ENCODE data around the gene IGFL3.
A peak's percentile ranks its signal among the peaks of the same experiment; 100 is the strongest.
"Not testable (repeated sequence)": the region's sequence is repeated elsewhere in the genome, so short reads cannot be mapped to it uniquely, and the experiment has no call there.

The IGFL3 gene

GRCh38 chr19:46124638-46125115, at the start of gene IGFL3:
IGFL3 (minus strand) TSS chr19:46124688; CDS start chr19:46124649, 39 bp downstream.
- no peak for DNase-seq

GRCh38 chr19:46173886-46174480, 49.5 kb upstream of the IGFL3 start:
- no peak for DNase-seq

GRCh38 chr19:46162731-46163130, 38.2 kb upstream of the IGFL3 start:
- no peak for DNase-seq

GRCh38 chr19:46161642-46162257, 37.3 kb upstream of the IGFL3 start:
- not testable (repeated sequence) for DNase-seq

- DNase-seq, result no peak
These were observed 35.8 kb upstream of the IGFL3 start for GRCh38 chr19:46160233-46160775.

- no peak for DNase-seq
These were observed 35.1 kb upstream of the IGFL3 start for GRCh38 chr19:46159418-46160232.

GRCh38 chr19:46155237-46155636, 30.7 kb upstream of the IGFL3 start:
- no peak for DNase-seq

- no peak for DNase-seq
These were observed 26.1 kb upstream of the IGFL3 start for GRCh38 chr19:46150606-46151005.

GRCh38 chr19:46147791-46148288, 23.4 kb upstream of the IGFL3 start, which contains the start of gene IGFL2:
IGFL2 (plus strand) TSS chr19:46148238; CDS start chr19:46148279, 41 bp downstream.
- no peak for DNase-seq

GRCh38 chr19:46147166-46147740, 22.8 kb upstream of the IGFL3 start:
- no peak for DNase-seq

GRCh38 chr19:46144756-46145155, 20.3 kb upstream of the IGFL3 start:
- DNase-seq, result no peak

GRCh38 chr19:46142294-46142693, 17.8 kb upstream of the IGFL3 start:
- no peak for DNase-seq

- DNase-seq, result no peak
These were observed 16.9 kb upstream of the IGFL3 start for GRCh38 chr19:46141421-46141820.

GRCh38 chr19:46137915-46138473, 13.5 kb upstream of the IGFL3 start:
- DNase-seq, result no peak

- DNase-seq, result no peak
These were observed 10.0 kb upstream of the IGFL3 start for GRCh38 chr19:46134527-46134926.

- DNase-seq, result no peak
These were observed 9.3 kb upstream of the IGFL3 start for GRCh38 chr19:46133777-46134241.

- DNase-seq, result peak; percentile 91
These were observed 8.7 kb upstream of the IGFL3 start for GRCh38 chr19:46133101-46133627.

GRCh38 chr19:46132508-46133100, 8.1 kb upstream of the IGFL3 start:
- no peak for DNase-seq

- DNase-seq, result no peak
These were observed 7.1 kb upstream of the IGFL3 start for GRCh38 chr19:46131485-46132143.

- DNase-seq, result no peak
These were observed 1.6 kb upstream of the IGFL3 start for GRCh38 chr19:46126086-46126580.

GRCh38 chr19:46125447-46125846, 959 bp upstream of the IGFL3 start:
- DNase-seq, result peak; percentile 22

Data from GDM1 (cell line).